GM23248 (cell line): Measurements from ENCODE around the gene CFAP97D2. TPM values are rescaled to one million over a fixed set of nuclear protein-coding genes. Genes with fewer than 3 reads are reported as not detected.

ENCODE experiments used
- DNase-seq: peaks from one replicate; pipeline ENCODE4 v3.0.0-alpha.2; 2015
- H2AFZ ChIP-seq: fragments of 200-600 bp; sonication (generic); 2 replicates; pipeline ENCODE4 v1.6.1; 2016; ENCODE audit warnings: antibody characterized with exemption
- H3F3A ChIP-seq: fragments of 200-600 bp; sonication (generic); 2 replicates; pipeline ENCODE4 v1.6.1; 2016; ENCODE audit warnings: mild to moderate bottlenecking, antibody characterized with exemption, mixed run types; ENCODE audit not compliant: insufficient read depth
- H3K27ac ChIP-seq: fragments of 200-600 bp; sonication (generic); 2 replicates; pipeline ENCODE4 v1.5.1; 2016; ENCODE audit warnings: mild to moderate bottlenecking
- H3K27me3 ChIP-seq: fragments of 200-600 bp; sonication (generic); replicated peaks from 2 replicates; pipeline ENCODE4 v1.6.1; 2016; ENCODE audit warnings: mild to moderate bottlenecking; ENCODE audit not compliant: insufficient read depth
- H3K36me3 ChIP-seq: fragments of 200-600 bp; sonication (generic); 2 replicates; pipeline ENCODE4 v1.6.1; 2016; ENCODE audit warnings: low read depth, mild to moderate bottlenecking
- H3K4me1 ChIP-seq: fragments of 200-600 bp; sonication (generic); 2 replicates; pipeline ENCODE4 v1.6.1; 2016; ENCODE audit warnings: mild to moderate bottlenecking; ENCODE audit not compliant: insufficient read depth
- H3K4me2 ChIP-seq: fragments of 200-600 bp; sonication (generic); one replicate; pipeline ENCODE4 v1.6.1; 2016; ENCODE audit warnings: mild to moderate bottlenecking; ENCODE audit not compliant: unreplicated experiment
- H3K4me3 ChIP-seq: fragments of 200-600 bp; sonication (generic); 2 replicates; pipeline ENCODE4 v1.5.1; 2016; ENCODE audit warnings: mild to moderate bottlenecking
- H3K79me2 ChIP-seq: fragments of 200-600 bp; sonication (generic); 2 replicates; pipeline ENCODE4 v1.6.1; 2016; ENCODE audit warnings: mild to moderate bottlenecking; ENCODE audit not compliant: insufficient read depth
- H3K9ac ChIP-seq: fragments of 200-600 bp; sonication (generic); 2 replicates; pipeline ENCODE4 v1.6.1; 2016; ENCODE audit warnings: mild to moderate bottlenecking
- H3K9me2 ChIP-seq: fragments of 200-600 bp; sonication (generic); 2 replicates; pipeline ENCODE4 v1.6.1; 2016; ENCODE audit warnings: mixed run types, mild to moderate bottlenecking, moderate library complexity; ENCODE audit not compliant: insufficient read depth
- H3K9me3 ChIP-seq: fragments of 200-600 bp; sonication (generic); one replicate; pipeline ENCODE4 v1.6.1; 2017; ENCODE audit warnings: low read depth
- H4K20me1 ChIP-seq: fragments of 200-600 bp; sonication (generic); 2 replicates; pipeline ENCODE4 v1.6.0; 2016; ENCODE audit not compliant: insufficient read depth
- EZH2 ChIP-seq: fragments of 200-600 bp; sonication (generic); IDR thresholded peaks from 2 replicates; pipeline ENCODE4 v1.6.1; 2018; ENCODE audit warnings: antibody characterized with exemption, mild to moderate bottlenecking; ENCODE audit not compliant: insufficient read depth, poor library complexity, severe bottlenecking
- EZH2phosphoT487 ChIP-seq: fragments of 200-600 bp; sonication (generic); IDR thresholded peaks from 2 replicates; pipeline ENCODE4 v1.6.1; 2018; ENCODE audit warnings: antibody characterized with exemption, moderate library complexity, mild to moderate bottlenecking, low read depth; ENCODE audit not compliant: insufficient read depth
- WGBS, 2 experiments: methylation state at CpG; one replicate each; pipeline ENCODE4 v1.1.6; 2015 to 2017; ENCODE audit warnings: low lambda C conversion rate in 2 of 2, low coverage in 1 of 2; ENCODE audit errors: missing lambda C conversion rate in 2 of 2; 5-methylcytosine and 5-hydroxymethylcytosine counted together
- in situ Hi-C: fragments of 300-500 bp; cut with MboI; formaldehyde crosslinking; loops from 2 replicates; pipeline ENCODE4 v1.15.0; 2020
- polyA plus RNA-seq: library from polyadenylated mRNA; unstranded; fragments of >200 nt; fragmentation: Nextera tagmentation; extraction: Ambion mirVana; gene quantifications from 2 replicates; pipeline ENCODE4 v1.2.1, GENCODE V29; 2016
- total RNA-seq: library from RNA; depleted of rRNA; stranded (reverse); fragments of >200 nt; shearing (Covaris generic); gene quantifications from 2 replicates; pipeline ENCODE4 v1.2.3, GENCODE V29; 2014

Gene CFAP97D2
- total and polyA plus RNA-seq, 2 experiments from 2014 or later, result not detected

DNA sequence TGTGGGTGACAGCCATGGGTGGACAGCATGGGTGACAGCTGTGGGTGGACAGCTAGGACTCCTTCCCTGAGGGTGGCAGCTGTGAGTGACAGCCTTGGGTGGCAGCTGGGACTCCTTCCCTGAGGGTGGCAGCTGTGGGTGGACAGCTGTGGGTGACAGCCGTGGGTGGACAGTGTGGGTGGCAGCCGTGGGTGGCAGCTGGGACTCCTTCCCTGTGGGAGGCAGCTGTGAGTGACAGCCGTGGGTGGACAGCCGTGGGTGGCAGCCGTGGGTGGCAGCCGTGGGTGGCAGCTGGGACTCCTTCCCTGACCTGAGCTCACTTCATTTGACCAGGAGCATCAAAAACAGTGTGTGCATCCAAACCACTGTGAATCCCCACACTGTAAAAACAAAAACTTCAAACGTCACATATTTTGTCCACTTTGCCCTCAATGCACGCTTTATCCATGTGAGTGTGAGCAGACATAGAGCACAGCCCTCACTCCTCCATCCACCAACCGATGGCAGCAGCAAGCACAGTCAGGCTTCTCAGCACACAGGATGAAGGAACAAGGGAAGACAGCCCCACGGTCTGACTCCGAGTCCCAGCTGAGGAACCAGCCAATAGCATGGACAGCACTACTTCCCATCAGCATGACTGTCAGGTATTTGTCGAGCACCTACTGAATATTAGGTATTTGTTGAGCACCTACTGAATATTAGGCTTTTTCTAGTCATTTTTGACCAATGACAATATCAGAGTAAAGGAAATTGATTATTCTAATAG lies 1.6 kb upstream of the CFAP97D2 start:
- peaks cover 13% of the 10 kb centered on the region for H3K27me3 ChIP-seq
- in situ Hi-C loops, result no loop called here
- H4K20me1 ChIP-seq, result no peaks in the 10 kb centered on the region
- no peaks in the 10 kb centered on the region for H3K36me3 ChIP-seq
- H3K9ac ChIP-seq, result no peak overlapping the region
- H3K4me2 ChIP-seq, result no peak overlapping the region
- no peaks in the 10 kb centered on the region for H3K9me3 ChIP-seq
- H3K9me2 ChIP-seq, result no peaks in the 10 kb centered on the region
- H3K79me2 ChIP-seq, result no peaks in the 10 kb centered on the region
- H3K27ac ChIP-seq, result no peak overlapping the region
- H3K4me3 ChIP-seq, result no peak overlapping the region
- 44 to 55% methylated on average over 10 to 12 of the region's 12 CpGs for WGBS, 2 experiments
- no peak for TF ChIP-seq EZH2
- TF ChIP-seq EZH2phosphoT487, result no peak
- H3K4me1 ChIP-seq, result no peaks in the 10 kb centered on the region
- H2AFZ ChIP-seq, result no peak overlapping the region
- DNase-seq, result no peak
- H3F3A ChIP-seq, result no peaks in the 10 kb centered on the region

- Histone ChIP-seq H3K9ac (no peak overlapping the region), H3K27ac (no peak overlapping the region), H3K27me3 (peaks cover 10% of the 10 kb centered on the region; the same call in 1 of the 2 replicates), H3F3A (no peaks in the 10 kb centered on the region), H3K9me2 (no peaks in the 10 kb centered on the region), H3K4me3 (no peak overlapping the region), H3K4me1 (no peaks in the 10 kb centered on the region), H3K4me2 (no peak overlapping the region), H3K9me3 (no peaks in the 10 kb centered on the region), H4K20me1 (no peaks in the 10 kb centered on the region), H3K79me2 (no peaks in the 10 kb centered on the region), H3K36me3 (no peaks in the 10 kb centered on the region), H2AFZ (no peak overlapping the region)
- in situ Hi-C loops, result no loop called here
- DNase-seq, result no peak
- no peak for TF ChIP-seq EZH2
- no peak for TF ChIP-seq EZH2phosphoT487
- WGBS, 2 experiments, result 41% methylated on average over 13 to 15 of the region's 15 CpGs
Measured at GRCh38 chr13:114185182-114185971, 6.3 kb downstream of the CFAP97D2 start.

DNA sequence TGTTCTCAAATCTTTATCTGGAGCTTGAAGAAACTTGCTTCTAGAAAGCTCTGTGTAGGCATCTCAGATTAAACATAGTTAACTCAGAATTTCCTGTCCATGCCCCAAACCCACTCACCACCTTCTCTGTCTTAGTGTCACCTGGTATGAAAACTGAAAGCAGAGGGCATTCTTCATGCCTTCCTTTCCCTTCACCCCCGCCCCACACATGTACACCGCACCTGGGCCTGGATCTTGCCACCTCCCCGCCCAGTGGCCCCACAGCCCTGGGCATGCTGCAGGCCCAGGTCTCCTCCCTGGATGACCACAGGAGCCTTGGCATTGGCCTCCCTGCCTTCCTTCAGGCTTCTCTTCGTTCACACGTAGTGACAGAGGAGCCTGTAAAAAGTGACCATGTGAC lies 15.8 kb downstream of the CFAP97D2 start:
- Histone ChIP-seq H4K20me1 (no peaks in the 10 kb centered on the region), H3K27me3 (peaks cover 15% of the 10 kb centered on the region), H3K79me2 (no peaks in the 10 kb centered on the region), H3K9ac (no peak overlapping the region), H3K4me3 (no peak overlapping the region), H3F3A (no peaks in the 10 kb centered on the region), H3K27ac (no peak overlapping the region), H2AFZ (no peak overlapping the region), H3K9me3 (no peaks in the 10 kb centered on the region), H3K36me3 (no peaks in the 10 kb centered on the region), H3K4me2 (no peak overlapping the region), H3K4me1 (no peaks in the 10 kb centered on the region), H3K9me2 (no peaks in the 10 kb centered on the region)
- DNase-seq, result no peak
- in situ Hi-C loops, result no loop called here
- TF ChIP-seq EZH2phosphoT487, result no peak
- TF ChIP-seq EZH2, result no peak
- WGBS, 2 experiments, result 90 to 93% methylated on average over 5 of the region's 5 CpGs

- Histone ChIP-seq H3K4me2 (no peak overlapping the region), H3K36me3 (no peaks in the 10 kb centered on the region), H3K9ac (no peak overlapping the region), H3K9me2 (no peaks in the 10 kb centered on the region), H3K4me3 (no peak overlapping the region), H3K27ac (no peak overlapping the region), H3K27me3 (peaks cover 21% of the 10 kb centered on the region), H4K20me1 (no peaks in the 10 kb centered on the region), H2AFZ (no peak overlapping the region), H3K79me2 (no peaks in the 10 kb centered on the region), H3K9me3 (no peaks in the 10 kb centered on the region), H3F3A (no peaks in the 10 kb centered on the region), H3K4me1 (no peaks in the 10 kb centered on the region)
- in situ Hi-C loops, result no loop called here
- TF ChIP-seq EZH2phosphoT487 (no peak), EZH2 (no peak)
- 64 to 65% methylated on average over 5 of the region's 5 CpGs for WGBS, 2 experiments
- no peak for DNase-seq
Measured at GRCh38 chr13:114196629-114197028, 17.6 kb downstream of the CFAP97D2 start.
